GM12891 (cell line): ENCODE results near the gene ADIPOR2.

Source experiments
- DNase-seq: peaks from one replicate; pipeline ENCODE4 v3.0.0; 2011; ENCODE audit warnings: low spot score; ENCODE audit not compliant: insufficient read length
- FAIRE-seq: peaks from 2 replicates; lab custom pipeline; 2011; peaks lifted over from hg19 to GRCh38; lab: Jason Lieb, UNC
- PAX5 ChIP-seq: IDR thresholded peaks from 2 replicates; pipeline ENCODE4 v1.6.1; 2011; ENCODE audit warnings: low read length, moderate library complexity, mild to moderate bottlenecking; ENCODE audit not compliant: insufficient read depth, severe bottlenecking
- POLR2A ChIP-seq: IDR thresholded peaks from 2 replicates; pipeline ENCODE4 v1.6.1; 2011; ENCODE audit warnings: low read depth, low read length, control low read depth
- POLR2AphosphoS5 ChIP-seq: IDR thresholded peaks from 2 replicates; pipeline ENCODE4 v1.6.1; 2011; ENCODE audit warnings: low read depth, low read length, control low read depth
- POU2F2 ChIP-seq: IDR thresholded peaks from 2 replicates; pipeline ENCODE4 v1.6.1; 2011; ENCODE audit warnings: low read depth, mild to moderate bottlenecking, control low read depth, low read length, moderate library complexity
- SPI1 ChIP-seq: IDR thresholded peaks from 2 replicates; pipeline ENCODE4 v1.6.1; 2011; ENCODE audit warnings: low read depth, low read length, control low read depth
- TAF1 ChIP-seq: IDR thresholded peaks from 2 replicates; pipeline ENCODE4 v1.6.1; 2011; ENCODE audit warnings: low read depth, low read length, control low read depth

Gene ADIPOR2

GRCh38 chr12:1834186-1834925 is 143.5 kb downstream of the ADIPOR2 start:
- FAIRE-seq (no peak), DNase-seq (no peak)
- TF ChIP-seq POU2F2 (no peak), POLR2AphosphoS5 (no peak), POLR2A (no peak), PAX5 (no peak), SPI1 (no peak), TAF1 (no peak)

GRCh38 chr12:1835211-1836131 is 144.6 kb downstream of the ADIPOR2 start:
- DNase-seq (no peak), FAIRE-seq (no peak)
- TF ChIP-seq POLR2A = no peak
- TF ChIP-seq TAF1 = no peak
- no peak for TF ChIP-seq PAX5
- TF ChIP-seq POLR2AphosphoS5 = no peak
- no peak for TF ChIP-seq POU2F2
- TF ChIP-seq SPI1 = no peak

- no peak for FAIRE-seq
- no peak for DNase-seq
- TF ChIP-seq TAF1 = no peak
- TF ChIP-seq POLR2AphosphoS5 = no peak
- TF ChIP-seq POLR2A = no peak
- no peak for TF ChIP-seq SPI1
- no peak for TF ChIP-seq POU2F2
- TF ChIP-seq PAX5 = no peak
Observed at GRCh38 chr12:1836241-1836803, 145.5 kb downstream of the ADIPOR2 start.

- no peak for FAIRE-seq
- TF ChIP-seq PAX5 (no peak), POLR2AphosphoS5 (no peak), SPI1 (no peak), POLR2A (no peak), POU2F2 (no peak), TAF1 (no peak)
- no peak for DNase-seq
Observed at GRCh38 chr12:1836854-1837421, 146.1 kb downstream of the ADIPOR2 start.

GRCh38 chr12:1837541-1838204 is 146.8 kb downstream of the ADIPOR2 start:
- FAIRE-seq = no peak
- TF ChIP-seq SPI1 = no peak
- TF ChIP-seq POLR2A = no peak
- no peak for TF ChIP-seq POU2F2
- TF ChIP-seq TAF1 = no peak
- TF ChIP-seq POLR2AphosphoS5 = no peak
- TF ChIP-seq PAX5 = no peak
- no peak for DNase-seq
